Measurements from ENCODE around the gene YRDC.

DNA sequence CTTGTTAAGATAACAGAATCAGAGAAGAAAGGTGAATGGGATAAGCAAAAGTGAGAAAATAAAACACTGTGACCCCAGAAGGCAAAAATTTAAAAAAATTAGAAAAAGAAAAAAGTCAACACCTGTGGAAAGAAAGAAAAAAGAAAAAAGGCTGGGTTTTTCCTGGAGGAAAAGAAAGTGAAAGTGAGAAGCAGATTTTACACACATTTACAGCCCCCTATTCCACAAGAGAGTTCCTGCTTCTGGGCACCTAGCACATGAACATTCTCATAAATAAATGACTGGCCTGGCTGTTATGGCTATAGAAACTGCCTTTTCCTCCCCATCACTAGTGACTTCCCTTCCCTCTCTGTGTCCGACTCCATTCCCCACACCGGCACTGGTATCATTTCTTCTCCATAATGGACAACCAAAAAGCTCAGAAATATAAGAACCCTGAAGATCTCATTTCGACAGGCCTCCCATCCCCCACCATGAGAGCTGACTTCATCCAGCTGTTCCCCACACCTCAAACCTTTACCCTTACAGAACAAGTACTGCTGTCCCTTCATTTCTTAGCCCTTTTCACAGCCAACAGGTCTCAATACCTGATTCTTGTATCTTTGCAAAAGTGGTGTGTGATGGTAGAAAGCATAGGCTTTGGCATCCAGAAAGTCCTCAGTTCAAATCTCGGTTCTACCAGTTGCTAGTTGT is 38.8 kb upstream of the YRDC start:
- no peak for TF ChIP-seq EZH2phosphoT487 (IDR thresholded peaks at IDR 0.05; ENCODE audit: insufficient read depth, low read depth)
- TF ChIP-seq EZH2 (IDR thresholded peaks at IDR 0.05; ENCODE audit: insufficient read depth, poor library complexity, severe bottlenecking): no peak

All from GM23248 (cell line).